ENCODE results near the gene SORCS2. TPM values are rescaled to one million over a fixed set of nuclear protein-coding genes. Genes with fewer than 3 reads are reported as not detected.
"Not testable (repeated sequence)": the region's sequence is repeated elsewhere in the genome, so short reads cannot be mapped to it uniquely, and the experiment has no call there.

SORCS2 gene
- total RNA-seq, 1 donor from 2014 or later: 13.8 TPM

- Mint-ChIP-seq H3K4me1 (ENCODE audit: low read depth, unreplicated experiment) (no peaks in the 10 kb centered on the region), H3K27me3 (ENCODE audit: low read depth, unreplicated experiment) (peaks cover 47% of the 10 kb centered on the region), H3K9me3 (ENCODE audit: unreplicated experiment) (peaks cover 4% of the 10 kb centered on the region), H3K27ac (ENCODE audit: unreplicated experiment) (no peak overlapping the region), H3K36me3 (ENCODE audit: low read depth, unreplicated experiment) (peaks cover 3% of the 10 kb centered on the region), H3K4me3 (ENCODE audit: unreplicated experiment) (no peak overlapping the region)
- no peaks in the 10 kb centered on the region for H3K4me1 ChIP-seq (ENCODE audit: insufficient read depth, low read length)
- no peak overlapping the region for H3K27ac ChIP-seq (ENCODE audit: low read depth, low read length)
- H3K4me3 ChIP-seq (ENCODE audit: insufficient read depth, low read depth, low read length): no peak overlapping the region
- DNase-seq (ENCODE audit: low read depth) (no peak), FAIRE-seq (no peak)
- H4K20me1 ChIP-seq (ENCODE audit: insufficient read depth, low read length): peaks cover 48% of the 10 kb centered on the region
- no peak overlapping the region for H3K4me2 ChIP-seq (ENCODE audit: low read length)
- no peaks in the 10 kb centered on the region for H3K9me3 ChIP-seq (ENCODE audit: insufficient read depth, low read depth, low read length)
- no peaks in the 10 kb centered on the region for H3K79me2 ChIP-seq (ENCODE audit: insufficient read depth, low read length)
- no peak overlapping the region for H2AFZ ChIP-seq (ENCODE audit: low read depth, low read length)
- no peak for TF ChIP-seq EZH2 (IDR thresholded peaks at IDR 0.05; ENCODE audit: insufficient read depth, low read length)
- no peak for TF ChIP-seq CTCF (IDR thresholded peaks at IDR 0.05; ENCODE audit: insufficient read depth, low read depth, low read length)
- no peaks in the 10 kb centered on the region for H3K36me3 ChIP-seq (ENCODE audit: insufficient read depth, low read length)
- H3K27me3 ChIP-seq (ENCODE audit: insufficient read depth, low read length): peaks cover 7% of the 10 kb centered on the region
- H3K9ac ChIP-seq (ENCODE audit: low read length): no peak overlapping the region
Observed at GRCh38 chr4:7450775-7451433, 258.6 kb downstream of the SORCS2 start.

GRCh38 chr4:7451434-7451789 is 259.1 kb downstream of the SORCS2 start:
- Histone ChIP-seq H3K4me2 (ENCODE audit: low read length) (no peak overlapping the region), H3K27me3 (ENCODE audit: insufficient read depth, low read length) (peaks cover 7% of the 10 kb centered on the region), H3K36me3 (ENCODE audit: insufficient read depth, low read length) (no peaks in the 10 kb centered on the region), H3K79me2 (ENCODE audit: insufficient read depth, low read length) (no peaks in the 10 kb centered on the region), H2AFZ (ENCODE audit: low read depth, low read length) (no peak overlapping the region), H3K27ac (ENCODE audit: low read depth, low read length) (no peak overlapping the region), H3K9ac (ENCODE audit: low read length) (no peak overlapping the region), H3K9me3 (ENCODE audit: insufficient read depth, low read depth, low read length) (no peaks in the 10 kb centered on the region), H3K4me3 (ENCODE audit: insufficient read depth, low read depth, low read length) (no peak overlapping the region), H4K20me1 (ENCODE audit: insufficient read depth, low read length) (peaks cover 49% of the 10 kb centered on the region), H3K4me1 (ENCODE audit: insufficient read depth, low read length) (no peaks in the 10 kb centered on the region)
- no peak for FAIRE-seq
- Mint-ChIP-seq H3K9me3 (ENCODE audit: unreplicated experiment) (peaks cover 4% of the 10 kb centered on the region), H3K4me3 (ENCODE audit: unreplicated experiment) (no peak overlapping the region), H3K27ac (ENCODE audit: unreplicated experiment) (no peak overlapping the region), H3K4me1 (ENCODE audit: low read depth, unreplicated experiment) (no peaks in the 10 kb centered on the region), H3K27me3 (ENCODE audit: low read depth, unreplicated experiment) (peaks cover 49% of the 10 kb centered on the region), H3K36me3 (ENCODE audit: low read depth, unreplicated experiment) (peaks cover 3% of the 10 kb centered on the region)
- no peak for TF ChIP-seq CTCF (IDR thresholded peaks at IDR 0.05; ENCODE audit: insufficient read depth, low read depth, low read length)
- TF ChIP-seq EZH2 (IDR thresholded peaks at IDR 0.05; ENCODE audit: insufficient read depth, low read length): no peak
- no peak for DNase-seq (ENCODE audit: low read depth)

GRCh38 chr4:7451800-7452199 is 259.5 kb downstream of the SORCS2 start:
- no peaks in the 10 kb centered on the region for H3K4me1 ChIP-seq (ENCODE audit: insufficient read depth, low read length)
- H3K9me3 ChIP-seq (ENCODE audit: insufficient read depth, low read depth, low read length): no peaks in the 10 kb centered on the region
- no peak overlapping the region for H3K4me3 ChIP-seq (ENCODE audit: insufficient read depth, low read depth, low read length)
- no peak for TF ChIP-seq CTCF (IDR thresholded peaks at IDR 0.05; ENCODE audit: insufficient read depth, low read depth, low read length)
- no peak for TF ChIP-seq EZH2 (IDR thresholded peaks at IDR 0.05; ENCODE audit: insufficient read depth, low read length)
- H2AFZ ChIP-seq (ENCODE audit: low read depth, low read length): no peak overlapping the region
- no peaks in the 10 kb centered on the region for H3K36me3 ChIP-seq (ENCODE audit: insufficient read depth, low read length)
- H3K27me3 ChIP-seq (ENCODE audit: insufficient read depth, low read length): peaks cover 7% of the 10 kb centered on the region
- no peaks in the 10 kb centered on the region for H3K79me2 ChIP-seq (ENCODE audit: insufficient read depth, low read length)
- H3K9me3 Mint-ChIP-seq (ENCODE audit: unreplicated experiment): peaks cover 4% of the 10 kb centered on the region
- H3K4me2 ChIP-seq (ENCODE audit: low read length): no peak overlapping the region
- peaks cover 3% of the 10 kb centered on the region for H3K36me3 Mint-ChIP-seq (ENCODE audit: low read depth, unreplicated experiment)
- H4K20me1 ChIP-seq (ENCODE audit: insufficient read depth, low read length): peaks cover 49% of the 10 kb centered on the region
- DNase-seq (ENCODE audit: low read depth): no peak
- no peak overlapping the region for H3K4me3 Mint-ChIP-seq (ENCODE audit: unreplicated experiment)
- H3K9ac ChIP-seq (ENCODE audit: low read length): no peak overlapping the region
- FAIRE-seq: no peak
- no peak overlapping the region for H3K27ac ChIP-seq (ENCODE audit: low read depth, low read length)
- H3K27me3 Mint-ChIP-seq (ENCODE audit: low read depth, unreplicated experiment): peaks cover 46% of the 10 kb centered on the region
- H3K4me1 Mint-ChIP-seq (ENCODE audit: low read depth, unreplicated experiment): no peaks in the 10 kb centered on the region
- H3K27ac Mint-ChIP-seq (ENCODE audit: unreplicated experiment): no peak overlapping the region

GRCh38 chr4:7452802-7453201 is 260.5 kb downstream of the SORCS2 start:
- not testable (repeated sequence) for H3K27ac ChIP-seq (ENCODE audit: low read depth, low read length); H3K36me3 Mint-ChIP-seq (ENCODE audit: low read depth, unreplicated experiment); H3K4me1 ChIP-seq (ENCODE audit: insufficient read depth, low read length); H3K27ac Mint-ChIP-seq (ENCODE audit: unreplicated experiment); H3K79me2 ChIP-seq (ENCODE audit: insufficient read depth, low read length); FAIRE-seq; H3K27me3 ChIP-seq (ENCODE audit: insufficient read depth, low read length); H3K4me1 Mint-ChIP-seq (ENCODE audit: low read depth, unreplicated experiment); DNase-seq (ENCODE audit: low read depth); H3K4me2 ChIP-seq (ENCODE audit: low read length); H3K9ac ChIP-seq (ENCODE audit: low read length); H3K9me3 ChIP-seq (ENCODE audit: insufficient read depth, low read depth, low read length); H3K4me3 ChIP-seq (ENCODE audit: insufficient read depth, low read depth, low read length); H3K9me3 Mint-ChIP-seq (ENCODE audit: unreplicated experiment); H3K4me3 Mint-ChIP-seq (ENCODE audit: unreplicated experiment); H3K36me3 ChIP-seq (ENCODE audit: insufficient read depth, low read length); H2AFZ ChIP-seq (ENCODE audit: low read depth, low read length)
- peaks cover 38% of the 10 kb centered on the region for H3K27me3 Mint-ChIP-seq (ENCODE audit: low read depth, unreplicated experiment)
- peaks cover 50% of the 10 kb centered on the region for H4K20me1 ChIP-seq (ENCODE audit: insufficient read depth, low read length)

All from astrocyte (in vitro differentiated cells and primary cell).